Regular cardiac myocyte (primary cell): ENCODE data around the gene NDUFS1. TPM values are rescaled to one million over a fixed set of nuclear protein-coding genes. Genes with fewer than 3 reads are reported as not detected.

Source experiments
- total RNA-seq: library from RNA; depleted of rRNA; stranded (reverse); fragments of >200 nt; gene quantifications from 2 replicates; pipeline ENCODE4 v1.2.3, GENCODE V29; 2014

The NDUFS1 gene
- 133 and 161 TPM in 2 replicates for total RNA-seq

DNA sequence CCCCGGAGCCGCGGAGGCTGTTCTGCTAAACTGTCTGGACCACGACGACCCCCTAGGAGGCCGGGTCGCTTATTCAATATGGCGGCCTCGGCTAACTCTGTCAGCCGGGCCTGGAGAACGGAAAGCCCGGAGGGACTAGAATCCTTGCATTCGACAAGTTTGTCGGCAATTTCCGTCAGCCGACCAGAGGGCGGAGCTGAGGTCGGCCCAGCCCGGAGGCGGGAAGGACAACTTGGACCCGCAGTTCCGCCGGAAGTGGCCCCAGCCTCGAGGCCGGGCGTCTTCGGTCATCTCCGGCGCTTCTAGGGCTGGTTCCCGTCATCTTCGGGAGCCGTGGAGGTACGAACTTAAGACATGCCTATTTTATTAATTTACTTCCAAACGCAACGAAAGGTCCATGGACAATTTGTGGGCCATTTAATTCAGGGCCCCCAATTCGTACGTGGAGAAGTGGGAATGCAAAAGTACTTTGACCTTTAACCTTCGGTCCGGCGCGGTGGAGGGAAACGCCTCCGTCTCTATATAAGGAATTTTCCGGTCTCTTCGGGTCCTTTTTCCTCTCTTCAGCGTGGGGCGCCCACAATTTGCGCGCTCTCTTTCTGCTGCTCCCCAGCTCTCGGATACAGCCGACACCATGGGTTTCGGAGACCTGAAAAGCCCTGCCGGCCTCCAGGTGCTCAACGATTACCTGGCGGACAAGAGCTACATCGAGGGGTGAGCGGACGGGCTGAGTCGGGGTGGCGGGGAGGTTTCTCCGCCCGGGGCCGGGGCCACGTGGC is at the start of gene NDUFS1, which contains the start of gene EEF1B2:
NDUFS1 (minus strand) TSS at position 99 of the 779 bp plus-strand sequence. CDS start 5,766 bp downstream, outside the sequence.
EEF1B2 (plus strand) TSS at position 550 of the 779 bp plus-strand sequence; CDS start at position 635, 85 bp downstream.

DNA sequence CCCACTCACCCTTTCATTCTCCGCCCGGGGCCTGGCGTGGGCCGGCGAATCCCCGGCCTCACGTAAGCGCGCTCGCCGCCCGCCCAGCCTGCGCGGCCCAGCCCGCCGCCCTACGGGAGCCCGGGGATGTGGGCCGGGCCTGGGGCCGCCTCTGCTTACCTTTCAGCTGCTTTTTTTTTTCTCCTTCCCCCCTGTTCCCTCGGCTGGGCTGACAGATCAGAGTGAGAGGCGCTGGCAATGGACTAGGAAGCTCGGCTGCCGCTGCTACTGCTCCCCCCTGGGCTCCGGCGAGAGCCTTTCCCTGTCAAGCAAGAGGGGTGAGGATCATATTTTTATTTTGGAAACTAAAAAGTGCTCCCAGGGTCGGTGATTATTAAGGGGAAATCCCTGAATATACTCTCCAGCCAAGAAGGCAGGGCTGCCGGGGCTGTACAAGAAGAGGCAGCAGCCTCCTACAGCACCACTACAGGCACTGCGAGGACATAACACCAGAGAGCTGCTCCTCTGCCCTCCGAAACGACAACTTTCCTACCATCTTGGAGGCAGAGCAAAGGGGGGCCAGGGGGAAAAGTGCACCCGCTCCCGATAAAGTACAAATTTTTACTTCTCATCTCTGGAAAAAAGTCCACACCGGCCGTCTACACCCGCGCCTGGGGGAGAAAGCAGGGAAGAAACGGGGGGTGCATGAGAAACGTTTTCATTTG is 73.3 kb downstream of the NDUFS1 start, which contains the start of gene INO80D:
INO80D (minus strand) TSS at position 433 of the 704 bp plus-strand sequence. CDS start 23,158 bp downstream, outside the sequence.

Other genes with a start within 250 kb of the NDUFS1 start
- gene INO80D, start 73.3 kb downstream of the NDUFS1 start, total RNA-seq, result 5.1 and 5.6 TPM in 2 replicates
- gene EEF1B2, start 451 bp upstream of the NDUFS1 start, total RNA-seq, result 528 and 823 TPM in 2 replicates
- gene ZDBF2, start 115.2 kb upstream of the NDUFS1 start, total RNA-seq, result 12.1 and 26.2 TPM in 2 replicates